ENCODE data around the gene INTS6.

Gene INTS6

GRCh38 chr13:51318876-51319275 lies 134.0 kb downstream of the INTS6 start:
- DNase-seq (ENCODE audit: low read depth), result no peak

- DNase-seq (ENCODE audit: low read depth), result no peak
Measured at GRCh38 chr13:51318015-51318414, 134.8 kb downstream of the INTS6 start.

- DNase-seq (ENCODE audit: low read depth), result no peak
Measured at GRCh38 chr13:51317262-51317661, 135.6 kb downstream of the INTS6 start.

GRCh38 chr13:51313619-51314018 lies 139.2 kb downstream of the INTS6 start:
- no peak for DNase-seq (ENCODE audit: low read depth)

- DNase-seq (ENCODE audit: low read depth), result no peak
Measured at GRCh38 chr13:51311957-51312520, 140.8 kb downstream of the INTS6 start.

Measured in fibroblast of the conjunctiva (primary cell).